Keratinocyte (primary cell): ENCODE results near the gene SMARCD1. TPM values are rescaled to one million over a fixed set of nuclear protein-coding genes. Genes with fewer than 3 reads are reported as not detected.

ENCODE experiments used
- DNase-seq: peaks from one replicate; pipeline ENCODE4 v3.0.0-alpha.2; 2011; ENCODE audit warnings: low read depth, missing footprints, low spot score
- FAIRE-seq: peaks from 2 replicates; lab custom pipeline; 2011; peaks lifted over from hg19 to GRCh38; lab: Jason Lieb, UNC
- H2AFZ ChIP-seq: 2 replicates; pipeline ENCODE4 v1.6.0; 2012; ENCODE audit warnings: low read length, control low read depth, inconsistent platforms; ENCODE audit not compliant: control insufficient read depth
- H3K27ac ChIP-seq: 2 replicates; pipeline ENCODE4 v1.5.1; 2011; ENCODE audit warnings: low read length; ENCODE audit not compliant: control insufficient read depth, insufficient read depth
- H3K27me3 ChIP-seq: 3 replicates; pipeline ENCODE4 v1.6.0; 2011; ENCODE audit warnings: low read length; ENCODE audit not compliant: control insufficient read depth, insufficient read depth; ENCODE audit errors: extremely low read depth
- H3K36me3 ChIP-seq, 2 experiments: 2 replicates in 1 of 2; 3 replicates in 1 of 2; pipeline ENCODE4 v1.5.1; 2011; ENCODE audit warnings: low read length in 2 of 2, mild to moderate bottlenecking in 1 of 2; ENCODE audit not compliant: control insufficient read depth in 2 of 2, insufficient read depth in 2 of 2; ENCODE audit errors: extremely low read depth in 1 of 2
- H3K4me1 ChIP-seq: 3 replicates; pipeline ENCODE4 v1.5.1; 2011; ENCODE audit warnings: low read length; ENCODE audit not compliant: control insufficient read depth, insufficient read depth; ENCODE audit errors: extremely low read depth
- H3K4me2 ChIP-seq: 3 replicates; pipeline ENCODE4 v1.6.0; 2011; ENCODE audit warnings: low read depth, low read length; ENCODE audit not compliant: control insufficient read depth, insufficient read depth; ENCODE audit errors: extremely low read depth
- H3K4me3 ChIP-seq, 3 experiments: fragments of 200-600 bp in 1 of 3; sonication (generic) in 1 of 3; 2 replicates in 2 of 3; 3 replicates in 1 of 3; pipeline ENCODE4 v1.5.1; 2011 to 2016; ENCODE audit warnings: low read length in 3 of 3, mild to moderate bottlenecking in 3 of 3, control low read depth in 2 of 3, inconsistent platforms in 1 of 3, low read depth in 1 of 3, mixed read lengths in 1 of 3, mixed run types in 1 of 3, moderate library complexity in 1 of 3; ENCODE audit not compliant: control insufficient read depth in 2 of 3, insufficient read depth in 2 of 3; ENCODE audit errors: extremely low read depth in 1 of 3
- H3K79me2 ChIP-seq: 2 replicates; pipeline ENCODE4 v1.6.0; 2012; ENCODE audit warnings: low read length; ENCODE audit not compliant: control insufficient read depth, insufficient read depth
- H3K9ac ChIP-seq: 3 replicates; pipeline ENCODE4 v1.6.0; 2011; ENCODE audit warnings: low read length; ENCODE audit not compliant: control insufficient read depth, insufficient read depth; ENCODE audit errors: extremely low read depth
- H3K9me1 ChIP-seq: 3 replicates; pipeline ENCODE4 v1.6.0; 2011; ENCODE audit warnings: low read length; ENCODE audit not compliant: control insufficient read depth, insufficient read depth; ENCODE audit errors: extremely low read depth
- H3K9me3 ChIP-seq: 2 replicates; pipeline ENCODE4 v1.5.1; 2012; ENCODE audit warnings: low read depth, low read length; ENCODE audit not compliant: control insufficient read depth
- H4K20me1 ChIP-seq: 3 replicates; pipeline ENCODE4 v1.6.0; 2011; ENCODE audit warnings: low read length; ENCODE audit not compliant: control insufficient read depth, insufficient read depth; ENCODE audit errors: extremely low read depth
- CTCF ChIP-seq, 3 experiments: IDR thresholded peaks in 1 of 3; conservative IDR thresholded peaks in 1 of 3; optimal IDR thresholded peaks in 1 of 3; 2 replicates in 2 of 3; 3 replicates in 1 of 3; pipeline versions ENCODE3 to v1.5.1; 2011; ENCODE audit warnings: low read length in 3 of 3, mild to moderate bottlenecking in 3 of 3, moderate library complexity in 2 of 3, control low read depth in 1 of 3, inconsistent platforms in 1 of 3; ENCODE audit not compliant: insufficient read depth in 2 of 3; ENCODE audit errors: extremely low read depth in 1 of 3
- EZH2 ChIP-seq: IDR thresholded peaks from one replicate; pipeline ENCODE4 v1.6.1; 2012; ENCODE audit warnings: inconsistent platforms, mild to moderate bottlenecking, low read length, moderate library complexity
- dilution Hi-C: fragments of 300-500 bp; cut with MboI; formaldehyde crosslinking; loops from one replicate; pipeline ENCODE4 v1.7.0; 2020; ENCODE audit warnings: low sequenced_read_pairs; ENCODE audit not compliant: extremely low pct_ligation_motif_present
- polyA plus RNA-seq, 5 experiments: library from polyadenylated mRNA; depleted of rRNA in 3 of 5; stranded (reverse) in 3 of 5; stranded (forward) in 1 of 5; unstranded in 1 of 5; fragments of >200 nt; gene quantifications; 1 replicate in 1 of 5; 2 replicates in 3 of 5; 3 replicates in 1 of 5; pipeline versions ENCODE4 v1.2.1 to v1.2.3, GENCODE V29; 2011 to 2012; ENCODE audit warnings: missing spikeins in 2 of 5, low read depth in 1 of 5, low replicate concordance in 1 of 5

Gene SMARCD1
- polyA plus RNA-seq, 1 donor (not counting 4 experiments of a cell fraction or from before 2014, with no cell fraction given): 56.6 TPM

- Histone ChIP-seq H3K79me2 (no peaks in the 10 kb centered on the region), H3K27me3 (peaks cover 8% of the 10 kb centered on the region), H3K4me2 (no peak overlapping the region), H3K27ac (no peak overlapping the region), H3K4me1 (peaks cover 13% of the 10 kb centered on the region), H2AFZ (no peak overlapping the region), H3K9me1 (no peaks in the 10 kb centered on the region), H3K4me3 (no peak overlapping the region), H4K20me1 (no peaks in the 10 kb centered on the region), H3K36me3 (no peaks in the 10 kb centered on the region), H3K9ac (no peak overlapping the region), H3K9me3 (no peaks in the 10 kb centered on the region)
- no peak for DNase-seq
- no peak for FAIRE-seq
- dilution Hi-C loops: loop anchor here (10.0 to 25.0 kb wide), 2 partner anchors 55 to 197 kb away; no protein-coding TSS in a partner anchor
- TF ChIP-seq EZH2 (no peak), CTCF (optimal IDR thresholded peaks at IDR 0.05 in 1 of 3, IDR thresholded peaks at IDR 0.05 in 1 of 3, conservative IDR thresholded peaks at IDR 0.05 in 1 of 3; ENCODE audit: extremely low read depth in 1 of 3, insufficient read depth in 2 of 3, low read length in 3 of 3) (no peak)
Measured at GRCh38 chr12:50059440-50060119, 25.6 kb upstream of the SMARCD1 start.

GRCh38 chr12:50060120-50060468 lies 25.0 kb upstream of the SMARCD1 start:
- DNase-seq: no peak
- no peaks in the 10 kb centered on the region for H3K36me3 ChIP-seq
- no peak overlapping the region for H3K27ac ChIP-seq
- H3K9ac ChIP-seq: no peak overlapping the region
- no peaks in the 10 kb centered on the region for H3K9me1 ChIP-seq
- H4K20me1 ChIP-seq: no peaks in the 10 kb centered on the region
- no peak for FAIRE-seq
- H3K79me2 ChIP-seq: no peaks in the 10 kb centered on the region
- H3K4me3 ChIP-seq: no peak overlapping the region
- no peak for TF ChIP-seq CTCF (optimal IDR thresholded peaks at IDR 0.05 in 1 of 3, IDR thresholded peaks at IDR 0.05 in 1 of 3, conservative IDR thresholded peaks at IDR 0.05 in 1 of 3; ENCODE audit: extremely low read depth in 1 of 3, insufficient read depth in 2 of 3, low read length in 3 of 3)
- no peak for TF ChIP-seq EZH2
- H3K4me2 ChIP-seq: no peak overlapping the region
- H3K9me3 ChIP-seq: no peaks in the 10 kb centered on the region
- peaks cover 8% of the 10 kb centered on the region for H3K27me3 ChIP-seq
- no peak overlapping the region for H2AFZ ChIP-seq
- dilution Hi-C loops: loop anchor here (10.0 to 25.0 kb wide), 2 partner anchors 55 to 198 kb away; no protein-coding TSS in a partner anchor
- peaks cover 13% of the 10 kb centered on the region for H3K4me1 ChIP-seq
